Dedifferentiated amniotic fluid mesenchymal stem cell (primary cell): Measurements from ENCODE around the gene APRT.
A peak's percentile ranks its signal among the peaks of the same experiment; 100 is the strongest.
"Not testable (repeated sequence)": the region's sequence is repeated elsewhere in the genome, so short reads cannot be mapped to it uniquely, and the experiment has no call there.

ENCODE experiments used
- DNase-seq: peaks from one replicate; pipeline ENCODE4 v3.0.0-alpha.2; 2016; ENCODE audit errors: extremely low spot score

The APRT gene

DNA sequence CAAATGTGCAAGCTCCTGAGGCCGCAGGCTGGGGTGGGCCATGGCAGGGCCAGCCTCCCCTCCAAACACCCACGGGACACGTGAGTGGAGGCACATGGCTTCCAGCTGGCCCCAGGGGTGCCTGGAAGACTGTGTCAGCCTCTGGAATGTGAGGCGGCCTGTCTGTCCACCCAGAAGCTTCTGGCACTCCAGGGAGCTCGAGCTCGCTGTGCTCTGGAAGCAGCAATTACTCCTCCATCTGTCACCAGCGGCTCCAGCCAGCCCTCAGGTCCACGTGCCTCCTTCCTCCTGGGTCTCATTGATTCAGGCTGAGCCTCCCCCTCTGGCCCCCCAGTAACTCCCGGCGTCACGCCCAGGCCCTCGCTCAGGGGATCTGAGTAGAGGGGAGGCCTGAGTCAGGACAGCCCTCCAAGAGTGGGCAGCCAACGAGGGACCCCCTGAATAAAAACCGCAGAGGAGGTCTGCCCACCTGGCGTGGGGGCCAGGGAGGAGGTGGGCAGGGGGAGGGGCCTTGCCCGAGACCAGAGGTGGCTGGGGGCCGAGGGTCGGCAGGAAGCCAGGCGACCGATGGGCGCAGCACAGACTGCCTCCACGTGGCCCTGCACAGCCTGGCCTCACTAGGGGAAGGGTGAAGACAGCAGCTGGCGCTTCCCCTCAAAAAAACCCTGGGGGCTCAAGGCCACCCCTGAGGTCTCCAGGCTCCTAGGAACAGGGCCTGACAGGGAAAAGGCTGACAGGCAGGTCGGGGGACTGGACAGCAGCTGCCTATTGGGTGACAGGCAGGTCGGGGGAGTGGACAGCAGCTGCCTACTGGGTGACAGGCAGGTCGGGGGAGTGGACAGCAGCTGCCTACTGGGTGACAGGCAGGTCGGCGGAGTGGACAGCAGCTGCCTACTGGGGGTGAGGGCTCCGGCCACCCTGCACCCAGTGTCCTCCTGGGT is 38.6 kb downstream of the APRT start:
- DNase-seq: peak; percentile 84

GRCh38 chr16:88771781-88772180 is 39.9 kb downstream of the APRT start:
- not testable (repeated sequence) for DNase-seq

DNA sequence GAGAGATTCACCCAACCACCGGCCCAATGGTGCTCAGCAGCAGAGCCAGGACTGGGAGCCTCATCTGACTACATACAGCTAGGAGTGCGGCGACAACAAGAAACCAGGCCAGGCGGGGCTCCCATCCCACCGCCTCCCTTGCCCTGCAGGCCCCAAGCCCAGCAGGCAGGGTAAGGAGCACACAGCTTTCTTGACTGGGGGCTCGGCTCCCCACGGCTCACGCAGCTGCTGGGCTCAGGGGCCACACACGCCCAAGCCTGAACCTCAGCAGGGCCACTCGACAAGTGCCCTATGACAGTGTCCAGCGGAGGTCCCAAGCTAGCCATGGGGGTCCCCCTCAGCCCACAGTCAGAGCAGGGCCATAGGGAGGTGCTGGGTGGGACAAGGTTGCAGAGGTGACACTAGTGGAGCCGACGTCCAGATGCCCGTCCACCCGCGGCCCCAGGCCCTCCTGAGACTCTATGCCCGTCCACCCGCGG is 40.4 kb downstream of the APRT start:
- no peak for DNase-seq

- no peak for DNase-seq
Measured at GRCh38 chr16:88770461-88771293, 41.1 kb downstream of the APRT start.

DNA sequence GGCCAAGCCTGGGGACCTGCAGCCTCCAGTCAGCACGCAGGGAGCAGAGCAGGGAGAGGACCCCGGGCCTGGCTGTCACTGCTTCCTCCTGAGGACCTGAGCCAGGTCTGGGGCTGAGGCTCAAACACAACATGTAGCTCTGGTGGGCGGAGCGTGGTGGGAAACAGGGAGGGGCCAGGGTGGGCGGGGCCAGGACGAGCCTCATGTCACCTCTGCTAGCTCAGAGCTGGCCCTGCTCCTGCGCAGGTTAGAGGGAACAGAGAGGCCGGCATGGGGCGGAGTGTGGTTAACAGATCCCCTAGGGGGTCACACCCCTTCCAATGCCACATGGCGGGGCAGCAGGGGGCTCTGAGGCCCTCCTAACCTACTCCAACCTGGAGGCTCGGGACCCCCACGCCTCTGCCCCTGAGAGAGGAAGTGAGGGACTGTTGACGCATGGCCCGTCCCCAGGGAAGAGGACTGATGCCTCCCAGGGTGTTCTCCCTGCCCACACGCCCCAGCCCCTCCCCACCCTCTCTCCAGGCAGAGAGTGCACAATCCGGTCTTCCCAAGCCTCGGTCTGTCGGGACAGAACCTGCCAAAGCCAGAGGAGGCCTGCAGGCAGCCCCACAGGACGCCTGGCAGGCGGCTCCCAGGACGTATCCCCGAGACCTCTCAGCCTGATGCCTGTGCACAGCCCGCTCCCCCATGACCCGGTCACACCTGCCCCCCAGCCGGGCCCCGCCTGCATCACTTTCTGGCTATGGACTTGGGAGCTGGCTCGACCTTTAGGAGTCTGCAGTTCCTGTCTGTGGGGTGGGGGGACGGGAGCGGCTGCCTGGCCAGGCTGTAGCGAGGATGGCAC is 41.9 kb downstream of the APRT start:
- no peak for DNase-seq

DNA sequence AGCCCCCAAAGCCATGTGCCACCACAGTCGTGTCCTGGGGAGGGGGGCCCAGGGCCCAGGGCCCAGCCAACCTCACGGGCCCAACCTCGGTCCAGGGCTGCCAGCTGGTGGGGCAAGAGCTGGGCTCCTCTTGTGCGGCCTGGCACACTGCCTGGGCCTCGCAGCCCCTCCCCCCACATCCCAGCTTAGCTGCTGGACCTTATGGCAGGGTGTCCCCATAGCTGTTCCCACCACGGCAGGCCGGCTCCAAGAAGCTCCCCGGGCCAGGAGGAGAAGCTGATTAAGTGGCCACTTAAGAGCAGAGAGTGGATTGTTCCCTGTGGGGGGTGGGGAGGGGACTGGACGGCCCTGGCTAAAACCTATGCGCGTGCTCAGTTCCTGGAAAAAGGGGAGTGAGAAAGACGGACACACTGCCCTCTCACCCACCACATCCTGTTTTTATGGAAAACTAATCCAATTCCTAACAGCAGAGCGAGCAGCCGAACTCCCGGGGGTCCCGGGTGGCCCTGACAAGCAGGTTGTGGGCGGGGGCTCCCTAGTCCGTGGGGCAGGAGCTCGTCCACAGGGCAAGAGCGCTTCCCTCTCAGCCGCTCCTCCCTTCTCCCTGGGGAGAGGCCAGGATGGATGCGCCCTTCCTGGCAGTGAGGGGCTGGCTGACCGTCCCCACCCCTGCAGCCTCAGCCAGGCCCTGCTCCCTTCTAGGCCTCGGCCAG is 43.5 kb downstream of the APRT start:
- no peak for DNase-seq

DNA sequence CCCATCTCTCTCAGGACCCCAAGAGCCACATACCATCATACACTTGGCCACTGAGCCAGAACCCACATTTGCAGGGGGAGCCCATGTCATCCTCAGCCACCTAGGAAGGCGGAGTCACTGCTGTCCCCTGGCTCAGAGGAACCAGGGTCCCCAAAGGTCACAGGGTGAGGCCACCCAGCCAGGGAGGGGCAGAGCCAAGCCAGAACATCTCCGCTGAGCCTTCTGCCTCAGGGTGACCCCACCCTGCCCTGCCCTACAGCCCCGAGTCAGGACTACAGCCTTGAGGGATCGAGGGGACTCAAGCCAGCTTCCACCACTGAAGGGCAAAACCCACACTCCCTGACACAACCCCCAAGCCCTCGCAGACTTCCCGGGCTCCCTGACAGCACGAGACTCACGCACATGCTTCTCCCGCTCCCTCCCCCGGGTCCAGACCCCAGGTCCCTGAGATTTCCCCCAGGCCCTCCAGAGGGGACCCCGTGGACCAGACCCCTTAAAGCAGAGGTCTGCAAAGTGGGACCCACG is 44.1 kb downstream of the APRT start:
- no peak for DNase-seq

GRCh38 chr16:88766975-88767374 is 44.8 kb downstream of the APRT start:
- DNase-seq: no peak

GRCh38 chr16:88764913-88765349 is 46.8 kb downstream of the APRT start:
- no peak for DNase-seq

DNA sequence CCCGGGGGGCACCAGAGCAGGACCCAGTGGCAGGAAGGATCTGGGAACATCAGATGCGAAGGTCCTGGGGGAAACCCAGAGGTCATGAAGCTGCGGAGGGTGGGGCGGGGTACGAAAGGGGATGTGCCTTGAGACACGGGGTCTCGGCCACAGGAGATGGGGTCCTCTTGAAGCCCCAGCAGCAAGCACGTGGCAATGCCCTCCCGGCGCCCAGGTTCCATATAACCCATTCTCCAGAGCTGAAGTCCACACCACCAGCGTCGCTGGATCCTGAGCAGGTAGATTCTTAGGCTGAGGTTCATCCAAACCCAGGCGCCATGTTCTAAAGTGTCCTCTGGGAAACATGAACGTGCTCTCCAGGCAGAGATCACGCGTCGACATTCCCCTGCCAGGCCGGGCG is 47.6 kb downstream of the APRT start:
- no peak for DNase-seq

DNA sequence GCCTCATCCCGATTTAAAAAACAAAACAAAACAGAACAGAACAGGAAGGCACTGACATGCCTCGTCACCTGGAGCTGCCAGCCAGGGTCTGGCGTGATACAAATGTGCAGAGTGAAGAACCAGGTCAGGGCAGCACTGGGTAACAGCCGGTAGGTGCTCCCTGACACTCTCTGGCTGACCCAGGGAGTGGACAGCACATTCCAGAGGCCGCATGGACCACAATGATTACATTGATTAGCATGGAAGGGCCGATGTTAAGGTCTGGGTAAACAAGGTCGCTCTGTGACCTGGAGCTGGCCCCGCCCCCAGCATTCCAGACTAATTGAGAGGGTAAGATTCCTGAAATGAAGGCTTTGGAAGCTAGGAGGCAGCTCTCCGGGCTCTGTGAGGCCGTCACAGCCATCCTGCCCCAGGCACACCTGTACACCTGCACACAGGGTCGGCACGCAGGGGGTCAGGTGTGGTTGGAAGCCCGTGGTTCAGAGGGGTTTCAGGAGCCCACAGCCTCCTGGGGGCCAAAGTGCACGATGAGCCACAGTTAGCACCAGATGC is 48.1 kb downstream of the APRT start:
- DNase-seq: no peak

DNA sequence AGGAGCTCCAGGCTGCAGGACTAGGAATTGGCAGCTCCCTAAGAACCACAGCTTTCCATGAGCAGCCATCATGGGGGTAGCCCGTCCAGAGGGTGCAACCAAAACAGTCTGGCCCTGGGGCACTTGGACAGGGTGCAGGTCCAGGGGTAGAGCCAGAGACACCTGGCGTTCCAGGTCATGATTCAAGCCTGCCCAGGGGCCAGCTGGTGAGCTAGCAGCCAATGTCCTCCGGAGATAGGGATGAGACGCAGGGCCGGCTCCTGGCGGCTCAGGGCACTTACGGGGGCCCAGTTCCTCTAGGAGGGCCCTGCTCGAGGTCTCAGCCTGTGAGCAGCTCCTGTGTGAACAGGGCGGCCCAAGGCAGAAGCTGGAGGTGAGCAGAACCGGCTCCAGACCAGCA is 48.8 kb downstream of the APRT start:
- no peak for DNase-seq

GRCh38 chr16:88762258-88762870 is 49.4 kb downstream of the APRT start:
- no peak for DNase-seq

DNA sequence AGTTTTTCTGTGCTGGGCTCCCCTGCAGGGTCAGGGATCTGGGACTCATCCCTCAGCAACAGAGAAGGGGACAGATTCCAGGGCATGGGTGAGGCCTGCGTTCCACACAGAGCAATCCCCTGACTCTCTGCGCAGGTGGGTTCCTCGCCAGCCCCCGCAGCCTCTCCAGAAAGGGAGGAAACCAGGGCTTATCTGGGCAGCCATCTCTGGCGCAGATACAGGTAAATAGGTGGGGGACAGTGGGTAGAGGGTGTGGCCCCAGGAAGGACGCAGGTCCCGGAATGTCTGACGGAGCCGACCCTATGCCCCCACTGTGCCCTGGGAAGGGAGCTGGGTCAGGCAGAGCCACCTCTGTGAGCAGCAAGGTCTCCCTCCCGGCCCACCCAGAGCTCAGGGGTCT is 49.9 kb downstream of the APRT start:
- DNase-seq: no peak

DNA sequence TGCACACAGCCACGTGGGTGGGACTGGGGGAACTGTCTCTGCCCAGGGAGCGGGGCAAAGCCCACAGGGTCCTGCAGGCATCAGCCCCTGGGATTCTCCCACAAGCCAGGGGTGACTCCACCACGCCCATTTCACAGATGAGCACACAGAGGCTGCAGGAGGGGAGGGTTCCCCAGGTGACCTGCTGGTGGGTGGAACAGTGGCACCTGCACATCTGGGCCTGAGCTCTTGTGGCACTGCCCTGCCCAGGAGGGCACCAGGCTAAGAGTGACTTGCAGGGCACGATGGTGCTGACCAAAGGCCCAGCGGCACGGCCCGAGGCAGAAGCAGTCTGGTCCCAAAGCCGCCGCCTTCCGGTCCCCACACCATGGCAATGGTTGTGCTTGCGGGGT is 50.6 kb downstream of the APRT start:
- no peak for DNase-seq

DNA sequence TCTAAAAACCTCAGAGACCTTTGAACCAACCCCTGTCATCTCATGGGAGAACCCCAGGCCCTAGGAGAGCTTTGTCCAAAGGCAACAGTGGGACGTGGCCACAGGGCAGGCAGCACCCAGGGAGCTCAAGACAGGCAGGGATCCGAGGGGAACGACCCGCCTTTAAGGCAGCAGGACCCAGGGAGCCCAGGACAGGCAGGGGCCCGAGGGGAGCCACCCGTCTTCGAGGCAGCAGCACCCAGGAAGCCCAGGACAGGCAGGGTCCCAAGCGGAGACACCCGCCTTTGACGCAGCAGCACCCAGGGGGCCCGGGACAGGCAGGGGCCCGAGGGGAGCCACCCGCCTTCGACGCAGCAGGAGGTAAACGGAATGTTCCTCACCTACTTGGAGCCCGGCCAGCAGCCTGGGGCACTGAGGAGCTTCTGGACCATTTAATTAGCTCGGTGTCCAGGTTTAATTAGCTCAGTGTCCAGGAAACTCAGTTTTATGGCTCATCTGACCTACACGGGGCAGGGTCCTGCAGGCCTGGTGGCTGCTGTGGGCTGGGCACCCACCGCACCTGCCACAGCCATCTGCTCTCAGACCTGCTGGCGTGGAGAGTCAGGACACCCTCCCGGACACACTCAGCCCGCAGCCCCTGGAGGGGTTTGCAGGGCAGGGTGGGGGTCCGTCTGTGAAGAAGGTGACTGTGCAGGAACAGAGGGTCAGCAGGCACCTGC is 51.1 kb downstream of the APRT start:
- DNase-seq: no peak

DNA sequence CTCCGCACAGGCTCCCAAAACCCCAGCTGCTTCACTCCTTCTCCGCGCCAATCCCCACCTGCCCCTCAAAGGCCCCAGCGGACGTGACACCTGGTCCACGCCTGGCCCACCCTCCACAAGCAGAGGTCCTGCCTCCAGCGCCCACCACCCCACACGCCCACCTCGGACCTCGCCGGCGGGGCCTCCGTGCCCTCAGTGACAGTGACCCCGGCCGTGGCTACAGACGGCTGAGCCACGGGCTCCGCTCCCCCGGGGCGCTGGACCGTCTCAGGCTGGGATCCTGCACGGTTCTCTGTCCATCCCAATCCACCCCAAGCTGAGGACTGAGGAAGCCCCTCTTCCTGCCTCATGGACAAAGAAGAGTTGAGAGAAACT is 51.8 kb downstream of the APRT start:
- DNase-seq: no peak
